Gastroesophageal sphincter (tissue), 4 donors: Measurements from ENCODE around the gene CCNY. TPM values are rescaled to one million over a fixed set of nuclear protein-coding genes. Genes with fewer than 3 reads are reported as not detected.

Experiments
- ATAC-seq: fragments of 150-250 bp; one replicate; pipeline ENCODE4 v1.9.1; 2016; ENCODE audit warnings: mild to moderate bottlenecking, moderate library complexity
- H3K27ac ChIP-seq, 4 donors: fragments of 200-600 bp; sonication (generic) in 3 of 4; 1 replicate in 3 of 4; 2 replicates in 1 of 4; pipeline ENCODE4 v1.5.1; 2016 to 2019
- H3K27me3 ChIP-seq: fragments of 200-600 bp; sonication (generic); one replicate; pipeline ENCODE4 v1.5.1; 2019
- H3K36me3 ChIP-seq, 2 donors: fragments of 200-600 bp; sonication (generic); one replicate each; pipeline ENCODE4 v1.5.1; 2019; ENCODE audit warnings: control low read depth in 1 of 2
- H3K4me1 ChIP-seq, 3 donors: fragments of 200-600 bp; sonication (generic); 1 replicate in 2 of 3; 2 replicates in 1 of 3; pipeline ENCODE4 v1.5.1; 2016 to 2019; ENCODE audit warnings: control low read depth in 2 of 3
- H3K4me3 ChIP-seq, 2 donors: fragments of 200-600 bp; sonication (generic); one replicate each; pipeline ENCODE4 v1.5.1; 2019; ENCODE audit warnings: mild to moderate bottlenecking in 1 of 2, moderate library complexity in 1 of 2
- H3K9me3 ChIP-seq, 3 donors: fragments of 200-600 bp; sonication (generic); one replicate each; pipeline ENCODE4 v1.5.1; 2017 to 2019; ENCODE audit warnings: control low read depth in 2 of 3
- CTCF ChIP-seq, 4 experiments: fragments of 200-600 bp in 2 of 4; fragments of 450-650 bp in 2 of 4; sonication (generic) in 1 of 4; IDR thresholded peaks; one replicate each; pipeline ENCODE4 v1.5.1; 2017 to 2019; ENCODE audit warnings: antibody characterized with exemption in 4 of 4, mild to moderate bottlenecking in 2 of 4, moderate library complexity in 2 of 4
- EP300 ChIP-seq: sonication (generic); formaldehyde crosslinking; IDR thresholded peaks from one replicate; pipeline ENCODE4 v1.6.1; 2017; ENCODE audit warnings: antibody characterized with exemption, mild to moderate bottlenecking
- POLR2A ChIP-seq, 2 donors: fragments of 450-650 bp; IDR thresholded peaks; one replicate each; pipeline ENCODE4 v1.6.1; 2017; ENCODE audit warnings: antibody characterized with exemption in 2 of 2, mild to moderate bottlenecking in 2 of 2, moderate library complexity in 1 of 2
- POLR2AphosphoS5 ChIP-seq: sonication (generic); formaldehyde crosslinking; IDR thresholded peaks from one replicate; pipeline ENCODE4 v1.6.1; 2017; ENCODE audit warnings: antibody characterized with exemption
- WGBS, 2 donors: methylation state at CpG; one replicate each; pipeline ENCODE4 v1.1.5; 2018; ENCODE audit warnings: low coverage in 1 of 2; 5-methylcytosine and 5-hydroxymethylcytosine counted together
- total RNA-seq, 4 donors: library from RNA; depleted of rRNA; stranded (reverse); fragments of >200 nt; gene quantifications; one replicate each; pipeline ENCODE4 v1.1.0, GENCODE V29; 2016

CCNY gene
- total RNA-seq, 4 donors from 2014 or later = 35.5 to 106 (median 63.2) TPM

DNA sequence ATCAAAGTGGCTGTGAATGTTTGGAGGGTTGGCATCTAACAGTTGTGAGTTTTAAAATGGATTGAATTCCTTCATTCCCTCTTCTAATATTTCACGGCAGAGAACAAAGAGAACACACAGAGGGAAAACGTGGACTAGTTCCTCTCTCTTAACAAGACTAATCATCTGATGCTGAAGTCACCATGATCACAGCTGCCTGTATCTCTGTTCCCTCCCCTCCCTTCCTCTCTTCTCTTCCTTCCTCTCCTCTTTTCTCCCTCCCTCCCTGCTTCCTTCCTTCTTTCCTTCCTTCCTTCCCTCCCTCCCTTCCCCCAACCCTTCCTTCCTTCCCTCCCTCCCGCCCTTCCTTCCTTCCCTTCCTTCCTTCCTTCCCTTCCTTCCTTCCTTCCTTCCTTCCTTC is 258.8 kb downstream of the CCNY start:
- H3K27me3 ChIP-seq = peaks cover 6% of the 10 kb centered on the region
- H3K4me1 ChIP-seq = no peaks in the 10 kb centered on the region
- peaks cover 0 to 19% (median 0%) of the 10 kb centered on the region in 3 donors for H3K9me3 ChIP-seq
- H3K27ac ChIP-seq = no peak overlapping the region
- TF ChIP-seq POLR2A (IDR thresholded peaks at IDR 0.05) (no peak), CTCF (IDR thresholded peaks at IDR 0.05) (no peak)
- no peaks in the 10 kb centered on the region for H3K36me3 ChIP-seq
- WGBS, 2 donors = 29% methylated on average over 3 of the region's 3 CpGs; no CpG with 5 or more reads in 1 of the 2 donors
- ATAC-seq = no peak
- no peak overlapping the region for H3K4me3 ChIP-seq

DNA sequence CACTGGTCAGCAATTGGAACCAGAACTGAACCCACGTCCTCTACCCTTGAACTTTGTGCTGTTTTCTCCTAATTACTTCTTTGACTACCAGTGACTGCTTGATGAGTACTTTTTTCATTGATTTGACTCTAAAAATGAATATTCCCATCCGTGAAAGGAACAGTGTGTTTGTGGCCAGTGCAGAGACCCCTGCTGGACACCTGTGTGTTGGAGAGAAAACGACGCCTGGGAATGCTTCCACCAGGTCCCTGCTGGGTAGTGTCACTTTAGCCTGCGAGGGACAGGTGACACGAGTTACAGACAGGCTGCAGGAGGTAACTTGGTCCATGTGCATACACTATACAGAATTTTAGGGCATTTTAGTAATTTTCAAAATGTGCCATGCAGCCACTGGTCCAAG is 262.1 kb downstream of the CCNY start:
- H3K27me3 ChIP-seq = peaks cover 6% of the 10 kb centered on the region
- no peak overlapping the region for H3K4me3 ChIP-seq
- H3K27ac ChIP-seq = no peak overlapping the region
- H3K9me3 ChIP-seq = peaks cover 0 to 7% (median 0%) of the 10 kb centered on the region in 3 donors
- 30 to 36% methylated on average over 2 to 3 of the region's 6 CpGs for WGBS, 2 donors
- H3K36me3 ChIP-seq = no peaks in the 10 kb centered on the region
- TF ChIP-seq EP300 (no peak), POLR2AphosphoS5 (no peak), CTCF (IDR thresholded peaks at IDR 0.05) (peak in 3 of 4 experiments; percentile 20 to 42 (median 25))
- no peaks in the 10 kb centered on the region for H3K4me1 ChIP-seq
- no peak for ATAC-seq

DNA sequence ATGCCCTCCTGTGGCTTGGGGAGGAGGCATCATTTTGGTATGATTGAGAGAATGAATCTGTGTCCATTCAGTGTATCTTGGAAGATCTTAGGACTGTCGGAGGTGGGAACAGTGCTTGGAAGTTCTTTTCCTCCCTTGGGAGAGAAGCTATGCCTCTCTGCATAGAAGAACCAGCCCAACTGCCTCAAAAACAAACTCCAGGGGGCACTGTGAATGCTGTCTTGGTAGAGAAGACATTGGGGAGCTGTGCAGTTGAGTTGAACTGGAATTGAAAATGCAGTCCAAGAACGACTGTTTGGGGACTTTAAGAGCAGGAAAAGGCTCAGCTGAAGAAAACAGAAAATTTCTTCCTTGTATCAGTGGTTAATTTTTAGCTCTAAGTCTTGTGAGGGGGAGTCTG is 263.9 kb downstream of the CCNY start:
- ATAC-seq = no peak
- WGBS, 2 donors = 60 to 88% methylated on average over 1 to 2 of the region's 2 CpGs

DNA sequence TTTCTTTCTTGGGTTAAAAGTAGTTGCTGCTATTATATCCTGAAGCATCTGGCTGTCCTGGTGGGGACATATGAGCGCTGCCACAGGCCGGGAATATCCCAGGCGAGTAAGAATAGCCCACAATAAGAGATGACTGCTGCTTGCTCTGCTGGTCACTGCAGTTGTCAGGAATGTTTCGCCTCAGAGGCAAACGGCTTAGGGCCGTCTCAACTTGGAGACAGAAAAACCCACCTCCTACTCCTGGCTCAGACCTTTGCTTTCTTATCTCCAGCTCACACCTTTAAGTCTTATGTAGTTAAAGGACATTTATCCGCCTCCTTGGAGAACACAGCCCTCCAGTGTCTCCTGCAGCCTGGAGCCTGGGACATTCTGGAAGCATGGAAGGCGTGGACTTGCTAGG is 268.9 kb downstream of the CCNY start, which contains the start of gene GJD4:
Gene GJD4, plus strand, starts transcription at position 151 of the 400 bp plus-strand sequence. Its CDS starts 227 bp downstream, at position 378.
- Histone ChIP-seq H3K36me3 (no peaks in the 10 kb centered on the region), H3K27me3 (peaks cover 43% of the 10 kb centered on the region), H3K4me3 (no peak within 1 kb of the TSS), H3K4me1 (peaks cover 0 to 12% (median 5%) of the 10 kb centered on the region in 3 donors), H3K27ac (no peak within 1 kb of the TSS), H3K9me3 (peaks cover 0 to 7% (median 0%) of the 10 kb centered on the region in 3 donors)
- TF ChIP-seq EP300 (no peak), CTCF (IDR thresholded peaks at IDR 0.05) (no peak), POLR2A (IDR thresholded peaks at IDR 0.05) (no peak), POLR2AphosphoS5 (no peak)
- no peak for ATAC-seq
- 65 to 67% methylated on average over 7 of the region's 8 CpGs for WGBS, 2 donors

More for the DNA sequence above, 263.9 kb downstream of the CCNY start:
- Histone ChIP-seq H3K36me3 (no peaks in the 10 kb centered on the region), H3K27ac (no peak overlapping the region), H3K4me1 (no peaks in the 10 kb centered on the region), H3K27me3 (peaks cover 12% of the 10 kb centered on the region), H3K4me3 (no peak overlapping the region), H3K9me3 (peaks cover 0 to 7% (median 0%) of the 10 kb centered on the region in 3 donors)
- TF ChIP-seq POLR2A (IDR thresholded peaks at IDR 0.05) (no peak), EP300 (no peak), POLR2AphosphoS5 (no peak), CTCF (IDR thresholded peaks at IDR 0.05) (no peak)

DNA sequence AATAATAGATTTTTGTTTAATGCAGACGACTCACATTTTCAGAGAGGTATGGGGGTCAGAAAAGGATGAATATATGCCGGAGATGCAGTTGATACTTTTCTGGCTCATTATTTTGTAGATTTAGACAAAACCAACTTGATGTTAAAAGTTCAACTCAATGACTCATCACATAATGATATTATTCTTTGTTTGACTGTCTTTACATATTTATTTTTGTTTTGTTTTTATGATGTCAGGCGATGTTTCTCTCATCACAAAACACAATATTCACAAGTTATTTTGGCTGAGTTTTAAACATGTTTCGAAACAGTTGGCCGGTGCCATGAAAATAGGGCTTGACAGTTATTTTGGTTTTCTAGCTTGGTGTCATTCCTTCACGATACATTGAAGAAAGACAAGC is 270.1 kb downstream of the CCNY start:
- H3K27ac ChIP-seq = no peak overlapping the region
- peaks cover 0 to 12% (median 5%) of the 10 kb centered on the region in 3 donors for H3K4me1 ChIP-seq
- no peaks in the 10 kb centered on the region for H3K36me3 ChIP-seq
- peaks cover 53% of the 10 kb centered on the region for H3K27me3 ChIP-seq
- TF ChIP-seq CTCF (IDR thresholded peaks at IDR 0.05) = no peak
- WGBS, 2 donors = 62 to 80% methylated on average over 6 of the region's 6 CpGs
- no peaks in the 10 kb centered on the region for H3K9me3 ChIP-seq
- ATAC-seq = no peak
- no peak overlapping the region for H3K4me3 ChIP-seq
